PC-3 (cell line): ENCODE results near the gene JADE3. TPM values are rescaled to one million over a fixed set of nuclear protein-coding genes. Genes with fewer than 3 reads are reported as not detected.

Source experiments
- ATAC-seq: fragments of 200-7000 bp; cut with Tn5 transposase; 2 replicates; pipeline ENCODE4 v1.9.1; 2020; ENCODE audit warnings: mild to moderate bottlenecking, moderate library complexity
- BruUV-seq: library from RNA; stranded (reverse); fragments of 400-500 nt; replicated peaks from 2 replicates; lab custom pipeline; 2021; lab: Mats Ljungman, UMichigan
- CTCF ChIA-PET: fragments of 300-600 bp; sonication (Branson Sonifier 250); formaldehyde crosslinking; loops from one replicate; lab custom pipeline; 2022; ENCODE audit warnings: antibody characterized with exemption; lab: Charles Lee
- POLR2A ChIA-PET: fragments of 300-600 bp; sonication (Branson Sonifier 250); formaldehyde crosslinking; loops from one replicate; lab custom pipeline; 2022; ENCODE audit warnings: antibody characterized with exemption; ENCODE audit not compliant: unreplicated experiment; lab: Charles Lee
- DNase-seq: peaks from one replicate; pipeline ENCODE4 v3.0.0-alpha.2; 2015
- H2AFZ ChIP-seq: fragments of 300-600 bp; sonication (generic); 2 replicates; pipeline ENCODE4 v1.6.0; 2016; ENCODE audit warnings: antibody characterized with exemption, low read length
- H3F3A ChIP-seq: fragments of 300-600 bp; sonication (generic); one replicate; pipeline ENCODE4 v1.6.0; 2017; ENCODE audit warnings: antibody characterized with exemption, low read length, control low read depth, mild to moderate bottlenecking; ENCODE audit not compliant: unreplicated experiment
- H3K27ac ChIP-seq: fragments of 300-600 bp; sonication (generic); 2 replicates; pipeline ENCODE4 v1.5.1; 2016; ENCODE audit warnings: mild to moderate bottlenecking, low read length
- H3K27me3 ChIP-seq: fragments of 300-600 bp; sonication (generic); 2 replicates; pipeline ENCODE4 v1.6.1; 2016; ENCODE audit warnings: low read length, mixed read lengths
- H3K36me3 ChIP-seq: fragments of 300-600 bp; sonication (generic); 2 replicates; pipeline ENCODE4 v1.6.1; 2016; ENCODE audit warnings: low read depth, mixed run types, low read length, mixed read lengths
- H3K4me1 ChIP-seq: fragments of 300-600 bp; sonication (generic); 2 replicates; pipeline ENCODE4 v1.5.1; 2016; ENCODE audit warnings: low read length; ENCODE audit not compliant: insufficient read depth
- H3K4me2 ChIP-seq: fragments of 300-600 bp; sonication (generic); 2 replicates; pipeline ENCODE4 v1.6.0; 2016; ENCODE audit warnings: low read length
- H3K4me3 ChIP-seq: fragments of 300-600 bp; sonication (generic); 2 replicates; pipeline ENCODE4 v1.5.1; 2016; ENCODE audit warnings: mild to moderate bottlenecking, low read length, mixed read lengths
- H3K79me2 ChIP-seq: fragments of 300-600 bp; sonication (generic); 2 replicates; pipeline ENCODE4 v1.6.1; 2017; ENCODE audit warnings: low read length, mixed read lengths
- H3K9ac ChIP-seq: fragments of 300-600 bp; sonication (generic); 2 replicates; pipeline ENCODE4 v1.6.0; 2016; ENCODE audit warnings: mild to moderate bottlenecking, low read length
- H3K9me2 ChIP-seq: fragments of 300-600 bp; sonication (generic); replicated peaks from 2 replicates; pipeline ENCODE4 v1.6.1; 2016; ENCODE audit warnings: mixed run types, low read length, mixed read lengths
- H3K9me3 ChIP-seq: fragments of 300-600 bp; sonication (generic); 2 replicates; pipeline ENCODE4 v1.6.1; 2016; ENCODE audit warnings: low read length, mixed read lengths
- H4K20me1 ChIP-seq: fragments of 300-600 bp; sonication (generic); 2 replicates; pipeline ENCODE4 v1.6.1; 2016; ENCODE audit warnings: low read length, mixed read lengths
- EZH2 ChIP-seq: fragments of 300-600 bp; sonication (generic); IDR thresholded peaks from one replicate; pipeline ENCODE4 v1.6.1; 2017; ENCODE audit warnings: antibody characterized with exemption, mild to moderate bottlenecking, low read length; ENCODE audit not compliant: unreplicated experiment
- EZH2phosphoT487 ChIP-seq: fragments of 300-600 bp; sonication (generic); IDR thresholded peaks from 2 replicates; pipeline ENCODE4 v1.6.1; 2018; ENCODE audit warnings: mild to moderate bottlenecking, antibody characterized with exemption, low read length, borderline replicate concordance
- intact Hi-C: fragments of 100-400 bp; cut with micrococcal nuclease; formaldehyde crosslinking; loops from 2 replicates; pipeline ENCODE4 v1.9.0; 2023
- total RNA-seq: library from RNA; depleted of rRNA; stranded (reverse); fragments of >200 nt; gene quantifications from 2 replicates; pipeline ENCODE4 v1.2.3, GENCODE V29; 2014
- TF ChIP-seq, protein P1 (sequence below): fragments of 300-600 bp; sonication (generic); conservative IDR thresholded peaks from 2 replicates; pipeline ENCODE4 v1.5.1; 2017; ENCODE audit warnings: antibody characterized with exemption, low read depth, mild to moderate bottlenecking, low read length

JADE3 gene
- total RNA-seq, 1 experiment from 2014 or later, result 7.1 TPM

DNA sequence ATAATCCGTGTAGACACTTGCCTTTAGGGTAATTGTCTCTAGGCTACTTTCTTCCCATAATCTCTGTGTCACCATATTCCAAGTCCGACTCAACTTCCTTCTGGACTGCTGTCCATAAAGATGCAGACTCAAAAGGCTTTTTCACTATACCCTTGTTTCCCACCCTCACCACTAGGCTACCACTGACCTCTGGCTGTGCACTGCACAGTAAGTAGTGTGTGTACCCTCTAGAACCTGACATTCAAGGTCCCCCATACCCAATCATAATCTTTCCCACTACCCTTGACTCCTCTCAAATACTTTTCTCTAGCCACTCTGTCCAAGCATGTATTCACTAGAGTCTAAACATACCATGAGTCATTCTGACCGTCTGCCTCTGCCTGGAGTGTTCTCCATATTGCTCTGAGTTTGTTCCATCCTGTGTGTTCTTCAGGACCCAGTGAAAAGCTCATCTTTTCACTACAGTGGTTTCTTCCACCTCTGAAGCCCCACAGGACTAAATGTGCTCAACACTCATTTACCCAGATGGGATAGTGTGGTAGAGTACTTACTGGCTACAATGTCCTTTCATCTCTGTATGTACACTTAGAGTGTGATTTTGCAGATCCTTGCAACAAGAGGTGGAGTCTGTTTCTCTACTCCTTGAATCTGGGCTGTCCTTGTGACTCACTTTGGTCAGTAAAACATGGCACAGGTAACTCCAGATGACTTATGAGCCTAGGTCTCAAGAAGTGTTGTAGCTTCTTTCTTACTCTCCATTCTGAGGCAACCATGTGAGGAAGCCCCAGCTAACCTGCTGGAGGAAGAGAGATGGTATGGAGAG is 17.4 kb downstream of the JADE3 start:
- DNase-seq, result peak; percentile 9
- peak; percentile 48; the same call in 1 of the 2 replicates for ATAC-seq

GRCh38 chrX:46935295-46935694 is 23.1 kb downstream of the JADE3 start:
- H2AFZ ChIP-seq, result no peak overlapping the region
- peaks cover 39% of the 10 kb centered on the region for H3K79me2 ChIP-seq
- peaks cover 8% of the 10 kb centered on the region for H3K4me1 ChIP-seq
- no peaks in the 10 kb centered on the region for H3K36me3 ChIP-seq
- BruUV-seq, result no TSS peak
- H3K27ac ChIP-seq, result no peak overlapping the region
- H3K27me3 ChIP-seq, result no peaks in the 10 kb centered on the region
- no peaks in the 10 kb centered on the region for H3K9me3 ChIP-seq
- DNase-seq, result no peak
- no peak overlapping the region for H3K4me3 ChIP-seq
- no peak for ATAC-seq
- H3K9me2 ChIP-seq, result no peaks in the 10 kb centered on the region
- POLR2A ChIA-PET, result no interaction called here
- intact Hi-C loops, result no loop called here
- TF ChIP-seq, protein P1, sequence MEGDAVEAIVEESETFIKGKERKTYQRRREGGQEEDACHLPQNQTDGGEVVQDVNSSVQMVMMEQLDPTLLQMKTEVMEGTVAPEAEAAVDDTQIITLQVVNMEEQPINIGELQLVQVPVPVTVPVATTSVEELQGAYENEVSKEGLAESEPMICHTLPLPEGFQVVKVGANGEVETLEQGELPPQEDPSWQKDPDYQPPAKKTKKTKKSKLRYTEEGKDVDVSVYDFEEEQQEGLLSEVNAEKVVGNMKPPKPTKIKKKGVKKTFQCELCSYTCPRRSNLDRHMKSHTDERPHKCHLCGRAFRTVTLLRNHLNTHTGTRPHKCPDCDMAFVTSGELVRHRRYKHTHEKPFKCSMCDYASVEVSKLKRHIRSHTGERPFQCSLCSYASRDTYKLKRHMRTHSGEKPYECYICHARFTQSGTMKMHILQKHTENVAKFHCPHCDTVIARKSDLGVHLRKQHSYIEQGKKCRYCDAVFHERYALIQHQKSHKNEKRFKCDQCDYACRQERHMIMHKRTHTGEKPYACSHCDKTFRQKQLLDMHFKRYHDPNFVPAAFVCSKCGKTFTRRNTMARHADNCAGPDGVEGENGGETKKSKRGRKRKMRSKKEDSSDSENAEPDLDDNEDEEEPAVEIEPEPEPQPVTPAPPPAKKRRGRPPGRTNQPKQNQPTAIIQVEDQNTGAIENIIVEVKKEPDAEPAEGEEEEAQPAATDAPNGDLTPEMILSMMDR, result no peak
- TF ChIP-seq EZH2, result no peak
- TF ChIP-seq EZH2phosphoT487, result no peak
- H4K20me1 ChIP-seq, result no peaks in the 10 kb centered on the region
- CTCF ChIA-PET, result no interaction called here
- no peak overlapping the region for H3K4me2 ChIP-seq
- H3K9ac ChIP-seq, result no peak overlapping the region
- no peaks in the 10 kb centered on the region for H3F3A ChIP-seq

More for the DNA sequence above, 17.4 kb downstream of the JADE3 start:
- Histone ChIP-seq H3K9me3 (no peaks in the 10 kb centered on the region), H3K27ac (no peak overlapping the region), H3K4me2 (no peak overlapping the region), H2AFZ (no peak overlapping the region), H3F3A (no peaks in the 10 kb centered on the region), H3K79me2 (peaks cover 29% of the 10 kb centered on the region), H3K4me3 (no peak overlapping the region), H3K9ac (no peak overlapping the region), H3K9me2 (no peaks in the 10 kb centered on the region), H3K4me1 (peaks cover 8% of the 10 kb centered on the region), H4K20me1 (no peaks in the 10 kb centered on the region), H3K36me3 (no peaks in the 10 kb centered on the region), H3K27me3 (no peaks in the 10 kb centered on the region)
- no TSS peak for BruUV-seq
- intact Hi-C loops, result no loop called here
- ChIA-PET CTCF (interaction anchor here (0.6 kb wide), 1 partner anchor 270 kb away, joined by 3 read pairs; no protein-coding TSS in a partner anchor), POLR2A (no interaction called here)
- no peak for TF ChIP-seq EZH2phosphoT487
- TF ChIP-seq, protein P1, result no peak
- TF ChIP-seq EZH2, result no peak

GRCh38 chrX:46938589-46938988 is 26.4 kb downstream of the JADE3 start:
- H3K4me3 ChIP-seq, result no peak overlapping the region
- ChIA-PET CTCF (no interaction called here), POLR2A (no interaction called here)
- H3K27me3 ChIP-seq, result no peaks in the 10 kb centered on the region
- H2AFZ ChIP-seq, result no peak overlapping the region
- BruUV-seq, result no TSS peak
- peaks cover 53% of the 10 kb centered on the region for H3K79me2 ChIP-seq
- H4K20me1 ChIP-seq, result no peaks in the 10 kb centered on the region
- no peaks in the 10 kb centered on the region for H3K9me2 ChIP-seq
- ATAC-seq, result no peak
- H3F3A ChIP-seq, result no peaks in the 10 kb centered on the region
- H3K4me2 ChIP-seq, result no peak overlapping the region
- no peaks in the 10 kb centered on the region for H3K9me3 ChIP-seq
- intact Hi-C loops, result no loop called here
- DNase-seq, result no peak
- no peak overlapping the region for H3K9ac ChIP-seq
- no peaks in the 10 kb centered on the region for H3K36me3 ChIP-seq
- TF ChIP-seq, protein P1, result no peak
- TF ChIP-seq EZH2phosphoT487, result no peak
- TF ChIP-seq EZH2, result no peak
- H3K27ac ChIP-seq, result no peak overlapping the region
- no peaks in the 10 kb centered on the region for H3K4me1 ChIP-seq
